Parathyroid adenoma (tissue), 2 donors: ENCODE data around the gene LRATD1.
A peak's percentile ranks its signal among the peaks of the same experiment; 100 is the strongest.

Experiments
- H2AFZ ChIP-seq: fragments of 300-600 bp; sonication (generic); one replicate; pipeline ENCODE4 v1.7.0; 2017; ENCODE audit warnings: antibody characterized with exemption, mild to moderate bottlenecking
- H3K27ac ChIP-seq: fragments of 300-600 bp; sonication (generic); one replicate; pipeline ENCODE4 v1.7.0; 2017
- H3K27me3 ChIP-seq: fragments of 300-600 bp; sonication (generic); one replicate; pipeline ENCODE4 v1.7.0; 2017; ENCODE audit warnings: low read length; ENCODE audit not compliant: control insufficient read depth, insufficient read depth
- H3K36me3 ChIP-seq: fragments of 300-600 bp; sonication (generic); one replicate; pipeline ENCODE4 v1.7.0; 2017; ENCODE audit warnings: low read length; ENCODE audit not compliant: control insufficient read depth, insufficient read depth
- H3K4me1 ChIP-seq: fragments of 300-600 bp; sonication (generic); one replicate; pipeline ENCODE4 v1.7.0; 2017; ENCODE audit warnings: control low read depth
- H3K4me2 ChIP-seq: fragments of 300-600 bp; sonication (generic); one replicate; pipeline ENCODE4 v1.7.0; 2017; ENCODE audit warnings: low read length
- H3K4me3 ChIP-seq: fragments of 300-600 bp; sonication (generic); one replicate; pipeline ENCODE4 v1.7.0; 2017; ENCODE audit warnings: low read depth, low read length
- H3K79me2 ChIP-seq: fragments of 300-600 bp; sonication (generic); one replicate; pipeline ENCODE4 v1.7.0; 2017; ENCODE audit warnings: control low read depth
- H3K9ac ChIP-seq: fragments of 300-600 bp; sonication (generic); one replicate; pipeline ENCODE4 v1.7.0; 2017; ENCODE audit warnings: mild to moderate bottlenecking
- H3K9me3 ChIP-seq: fragments of 300-600 bp; sonication (generic); one replicate; pipeline ENCODE4 v1.7.0; 2017; ENCODE audit warnings: low read length; ENCODE audit not compliant: control insufficient read depth
- TF ChIP-seq, protein P1 (sequence below): fragments of 300-600 bp; sonication (generic); IDR thresholded peaks from one replicate; pipeline ENCODE4 v1.7.0; 2017; ENCODE audit warnings: antibody characterized with exemption, mild to moderate bottlenecking
- donor health status: primary hyperparathyroidism.

The LRATD1 gene

DNA sequence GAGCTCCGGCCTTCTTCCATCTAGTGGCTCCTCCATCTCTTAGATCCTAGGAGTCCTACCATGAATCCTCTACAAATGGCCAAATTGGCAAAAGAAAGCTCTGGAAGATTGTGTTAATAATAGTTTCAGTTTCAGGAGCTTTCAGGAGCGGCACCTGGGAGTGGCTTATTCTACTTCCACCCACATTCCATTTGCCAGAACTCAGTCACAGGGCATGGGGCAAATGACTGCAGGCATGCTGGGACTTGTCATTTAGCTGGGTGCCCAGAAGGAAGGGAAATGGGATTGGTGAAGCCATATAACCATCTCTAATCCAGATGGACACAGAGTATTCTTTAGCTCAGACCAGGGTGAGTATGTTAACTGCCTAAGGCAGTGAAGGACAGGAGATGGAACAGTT, 3.6 kb upstream of the LRATD1 start:
- no peak overlapping the region for H3K9ac ChIP-seq
- TF ChIP-seq, protein P1, sequence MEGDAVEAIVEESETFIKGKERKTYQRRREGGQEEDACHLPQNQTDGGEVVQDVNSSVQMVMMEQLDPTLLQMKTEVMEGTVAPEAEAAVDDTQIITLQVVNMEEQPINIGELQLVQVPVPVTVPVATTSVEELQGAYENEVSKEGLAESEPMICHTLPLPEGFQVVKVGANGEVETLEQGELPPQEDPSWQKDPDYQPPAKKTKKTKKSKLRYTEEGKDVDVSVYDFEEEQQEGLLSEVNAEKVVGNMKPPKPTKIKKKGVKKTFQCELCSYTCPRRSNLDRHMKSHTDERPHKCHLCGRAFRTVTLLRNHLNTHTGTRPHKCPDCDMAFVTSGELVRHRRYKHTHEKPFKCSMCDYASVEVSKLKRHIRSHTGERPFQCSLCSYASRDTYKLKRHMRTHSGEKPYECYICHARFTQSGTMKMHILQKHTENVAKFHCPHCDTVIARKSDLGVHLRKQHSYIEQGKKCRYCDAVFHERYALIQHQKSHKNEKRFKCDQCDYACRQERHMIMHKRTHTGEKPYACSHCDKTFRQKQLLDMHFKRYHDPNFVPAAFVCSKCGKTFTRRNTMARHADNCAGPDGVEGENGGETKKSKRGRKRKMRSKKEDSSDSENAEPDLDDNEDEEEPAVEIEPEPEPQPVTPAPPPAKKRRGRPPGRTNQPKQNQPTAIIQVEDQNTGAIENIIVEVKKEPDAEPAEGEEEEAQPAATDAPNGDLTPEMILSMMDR = no peak
- H3K36me3 ChIP-seq = no peaks in the 10 kb centered on the region
- peaks cover 10% of the 10 kb centered on the region for H3K4me1 ChIP-seq
- no peak overlapping the region for H3K4me2 ChIP-seq
- H3K9me3 ChIP-seq = no peaks in the 10 kb centered on the region
- no peak overlapping the region for H2AFZ ChIP-seq
- no peaks in the 10 kb centered on the region for H3K27me3 ChIP-seq
- no peaks in the 10 kb centered on the region for H3K79me2 ChIP-seq
- H3K27ac ChIP-seq = no peak overlapping the region
- no peak overlapping the region for H3K4me3 ChIP-seq

DNA sequence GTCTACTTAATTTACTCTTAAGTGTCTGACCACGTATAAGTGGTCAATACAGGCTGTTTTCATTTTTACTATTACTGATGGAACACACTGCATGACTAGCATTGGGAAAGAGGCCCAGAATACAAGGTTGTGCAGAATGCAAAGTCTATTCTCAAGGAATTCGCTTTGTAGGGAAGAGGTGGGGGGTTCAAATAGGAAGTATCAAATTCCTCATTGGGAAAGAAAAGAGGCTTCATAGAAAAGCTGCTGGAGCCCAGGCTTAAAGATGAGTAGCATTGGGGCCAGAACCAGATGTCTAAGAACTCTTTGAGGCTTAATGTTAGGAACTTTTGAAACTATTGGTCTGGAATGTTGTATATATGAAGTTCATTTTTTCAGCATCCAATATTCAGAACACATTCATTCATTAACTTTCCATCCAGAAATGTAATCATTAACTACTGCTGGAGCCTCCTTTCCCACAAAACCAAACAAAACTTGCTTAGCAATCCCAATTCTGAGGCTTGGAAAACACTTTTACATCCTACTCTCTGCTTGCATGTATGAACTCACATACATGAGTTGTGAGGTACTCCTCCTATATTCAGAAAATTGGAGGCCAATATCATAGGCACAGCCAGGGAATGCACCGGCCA, 994 bp upstream of the LRATD1 start:
- Histone ChIP-seq H3K79me2 (no peaks in the 10 kb centered on the region), H3K9me3 (no peaks in the 10 kb centered on the region), H3K27ac (no peak overlapping the region), H3K4me2 (peak overlapping the region; percentile 59), H2AFZ (peak overlapping the region; percentile 85), H3K9ac (no peak overlapping the region), H3K27me3 (no peaks in the 10 kb centered on the region), H3K4me1 (peaks cover 8% of the 10 kb centered on the region), H3K36me3 (no peaks in the 10 kb centered on the region), H3K4me3 (peak overlapping the region; percentile 65)
- TF ChIP-seq, protein P1 = no peak

DNA sequence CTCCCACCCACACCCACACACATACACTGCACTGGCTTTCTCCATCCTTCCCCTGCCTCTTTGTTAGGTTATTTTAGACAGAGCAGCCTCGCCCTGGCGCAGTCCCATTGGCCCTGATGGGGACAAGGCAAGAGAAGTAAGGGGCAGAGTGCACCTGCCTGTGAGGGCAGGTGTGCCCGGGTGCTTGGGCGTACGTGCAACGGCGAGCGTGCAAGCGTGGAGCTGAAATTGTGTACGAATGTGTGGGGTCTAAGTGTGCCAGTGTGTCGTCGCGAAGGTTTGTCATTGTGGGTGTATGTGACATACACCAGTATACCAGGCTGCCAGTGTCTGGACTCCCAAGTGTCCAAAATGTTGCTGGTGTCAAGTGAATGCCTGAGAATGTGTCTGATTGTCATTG, 544 bp downstream of the LRATD1 start:
- Histone ChIP-seq H3K4me1 (no peaks in the 10 kb centered on the region), H3K79me2 (no peaks in the 10 kb centered on the region), H2AFZ (peak overlapping the region; percentile 85), H3K9me3 (no peaks in the 10 kb centered on the region), H3K36me3 (no peaks in the 10 kb centered on the region), H3K9ac (no peak overlapping the region), H3K27ac (no peak overlapping the region), H3K4me2 (peak overlapping the region; percentile 59), H3K4me3 (peak overlapping the region; percentile 65), H3K27me3 (no peaks in the 10 kb centered on the region)
- TF ChIP-seq, protein P1 = no peak

DNA sequence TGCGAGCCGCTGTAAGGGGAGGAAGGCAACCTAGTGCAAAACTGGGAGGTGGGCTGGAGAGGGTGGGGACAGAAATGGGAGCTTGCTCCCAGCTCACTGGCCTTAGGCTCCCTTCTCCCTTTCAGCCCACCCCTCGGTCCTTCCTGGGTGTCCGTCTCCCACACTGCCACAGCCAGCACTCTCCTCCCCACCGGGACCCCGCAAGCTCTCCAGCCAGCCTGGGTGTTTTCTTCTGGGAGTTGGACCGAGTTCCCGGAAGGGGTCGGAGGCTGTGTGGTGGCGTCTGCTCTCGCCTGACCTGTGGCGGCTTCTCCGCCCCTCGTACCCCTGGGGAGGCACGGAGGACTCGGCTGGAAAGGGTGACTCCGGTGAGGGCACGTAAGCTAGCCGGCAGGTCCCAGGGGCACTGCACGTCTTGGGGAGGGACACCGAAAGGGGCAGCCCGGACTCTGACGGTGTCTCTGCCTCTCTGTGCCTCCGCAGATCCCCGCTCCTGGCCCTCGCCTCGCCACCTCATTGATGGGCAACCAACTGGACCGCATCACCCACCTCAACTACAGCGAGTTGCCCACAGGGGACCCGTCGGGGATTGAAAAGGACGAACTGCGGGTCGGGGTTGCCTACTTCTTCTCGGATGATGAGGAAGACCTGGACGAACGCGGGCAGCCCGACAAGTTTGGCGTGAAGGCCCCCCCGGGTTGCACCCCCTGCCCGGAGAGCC, 1.1 kb downstream of the LRATD1 start:
- peak overlapping the region; percentile 92 for H3K27ac ChIP-seq
- no peaks in the 10 kb centered on the region for H3K4me1 ChIP-seq
- no peaks in the 10 kb centered on the region for H3K79me2 ChIP-seq

More for the DNA sequence above, 1.1 kb downstream of the LRATD1 start:
- H3K36me3 ChIP-seq = no peaks in the 10 kb centered on the region
- TF ChIP-seq, protein P1 = no peak
- peak overlapping the region; percentile 59 for H3K4me2 ChIP-seq
- H3K9me3 ChIP-seq = no peaks in the 10 kb centered on the region
- no peaks in the 10 kb centered on the region for H3K27me3 ChIP-seq
- H2AFZ ChIP-seq = peak overlapping the region; percentile 85
- H3K4me3 ChIP-seq = peak overlapping the region; percentile 65
- H3K9ac ChIP-seq = no peak overlapping the region
